Liver (tissue), 9 donors: ENCODE results near the gene SUN2. TPM values are rescaled to one million over a fixed set of nuclear protein-coding genes. Genes with fewer than 3 reads are reported as not detected.

Experiments used
- DNase-seq: peaks from one replicate; pipeline ENCODE4 v3.0.0-alpha.2; 2017; ENCODE audit warnings: low spot score
- H3K27ac ChIP-seq, 2 donors: one replicate each; pipeline ENCODE4 v1.7.0; 2013; ENCODE audit warnings: inconsistent platforms in 2 of 2, low read length in 2 of 2, control low read depth in 1 of 2, low read depth in 1 of 2, mild to moderate bottlenecking in 1 of 2
- H3K27me3 ChIP-seq, 4 donors: one replicate each; pipeline versions ENCODE4 v1.6.1 to v1.7.0; 2013; ENCODE audit warnings: low read length in 3 of 4, inconsistent platforms in 1 of 4, mild to moderate bottlenecking in 1 of 4, moderate library complexity in 1 of 4; ENCODE audit not compliant: control insufficient read depth in 4 of 4, insufficient read depth in 4 of 4
- H3K36me3 ChIP-seq, 4 donors: one replicate each; pipeline versions ENCODE4 v1.6.1 to v1.7.0; 2013; ENCODE audit warnings: low read length in 3 of 4, mild to moderate bottlenecking in 3 of 4, low read depth in 1 of 4, moderate library complexity in 1 of 4; ENCODE audit not compliant: control insufficient read depth in 4 of 4, insufficient read depth in 3 of 4
- H3K4me1 ChIP-seq, 4 donors: one replicate each; pipeline versions ENCODE4 v1.6.1 to v1.7.0; 2013; ENCODE audit warnings: low read length in 3 of 4, mild to moderate bottlenecking in 3 of 4, moderate library complexity in 1 of 4; ENCODE audit not compliant: control insufficient read depth in 4 of 4, insufficient read depth in 4 of 4
- H3K4me3 ChIP-seq, 3 donors: one replicate each; pipeline versions ENCODE4 v1.6.1 to v1.7.0; 2013; ENCODE audit warnings: low read length in 3 of 3, control low read depth in 1 of 3, low read depth in 1 of 3, mild to moderate bottlenecking in 1 of 3
- H3K9ac ChIP-seq, 2 donors: one replicate each; pipeline ENCODE4 v1.7.0; 2013; ENCODE audit warnings: low read length in 2 of 2, mild to moderate bottlenecking in 2 of 2, moderate library complexity in 2 of 2, control low read depth in 1 of 2, low read depth in 1 of 2
- H3K9me3 ChIP-seq, 4 donors: one replicate each; pipeline versions ENCODE4 v1.6.1 to v1.7.0; 2013; ENCODE audit warnings: low read length in 3 of 4; ENCODE audit not compliant: control insufficient read depth in 4 of 4
- EGR1 ChIP-seq, 2 donors: IDR thresholded peaks; 2 replicates each; pipeline ENCODE4 v1.6.1; 2016 to 2018; ENCODE audit warnings: antibody characterized with exemption in 2 of 2, low read depth in 2 of 2
- FOXA1 ChIP-seq: IDR thresholded peaks from 2 replicates; pipeline ENCODE4 v1.6.1; 2016; ENCODE audit warnings: antibody characterized with exemption
- FOXA2 ChIP-seq: IDR thresholded peaks from 2 replicates; pipeline ENCODE4 v1.6.1; 2016; ENCODE audit warnings: antibody characterized with exemption
- HNF4A ChIP-seq, 2 donors: conservative IDR thresholded peaks; 2 replicates each; pipeline ENCODE4 v1.6.1; 2016; ENCODE audit warnings: antibody characterized with exemption in 2 of 2, mild to moderate bottlenecking in 2 of 2
- HNF4G ChIP-seq: IDR thresholded peaks from 2 replicates; pipeline ENCODE4 v1.6.1; 2016; ENCODE audit warnings: antibody characterized with exemption
- NR2F2 ChIP-seq: IDR thresholded peaks from 2 replicates; pipeline ENCODE4 v1.6.1; 2016; ENCODE audit warnings: antibody characterized with exemption
- RXRA ChIP-seq, 2 donors: IDR thresholded peaks; 2 replicates each; pipeline ENCODE4 v1.6.1; 2017 to 2018; ENCODE audit warnings: antibody characterized with exemption in 2 of 2, mild to moderate bottlenecking in 1 of 2
- TAF1 ChIP-seq: conservative IDR thresholded peaks from 2 replicates; pipeline ENCODE4 v1.6.1; 2016; ENCODE audit warnings: antibody characterized with exemption, mild to moderate bottlenecking
- YY1 ChIP-seq: IDR thresholded peaks from 2 replicates; pipeline ENCODE4 v1.6.1; 2016; ENCODE audit warnings: antibody characterized with exemption, mild to moderate bottlenecking
- ZBTB33 ChIP-seq: IDR thresholded peaks from 2 replicates; pipeline ENCODE4 v1.6.1; 2016; ENCODE audit warnings: antibody characterized with exemption
- WGBS: extraction: QIAGEN DNeasy Blood & Tissue Kit; methylation state at CpG from one replicate; pipeline ENCODE4 v1.1.7; 2013; 5-methylcytosine and 5-hydroxymethylcytosine counted together
- polyA plus RNA-seq, 2 donors: library from polyadenylated mRNA; stranded (reverse) in 1 of 2; unstranded in 1 of 2; fragments of 200-250 nt in 1 of 2; fragments of >200 nt in 1 of 2; fragmentation: Nextera tagmentation in 1 of 2; extraction: Ambion mirVana in 1 of 2; gene quantifications; one replicate each; pipeline versions ENCODE4 v1.2.1 to v1.2.3, GENCODE V29; 2013 to 2015
- total RNA-seq, 2 donors: library from RNA; depleted of rRNA; stranded (reverse); fragments of >200 nt; gene quantifications; one replicate each; pipeline ENCODE4 v1.2.3, GENCODE V29; 2014
- TF ChIP-seq, protein P1 (sequence below): IDR thresholded peaks from 2 replicates; pipeline ENCODE4 v1.6.1; 2016; ENCODE audit warnings: antibody characterized with exemption
- TF ChIP-seq, protein P2 (sequence below): IDR thresholded peaks from 2 replicates; pipeline ENCODE4 v1.6.1; 2016; ENCODE audit warnings: antibody characterized with exemption
- TF ChIP-seq, protein P3 (sequence below): IDR thresholded peaks from 2 replicates; pipeline ENCODE4 v1.6.1; 2016; ENCODE audit warnings: antibody characterized with exemption, mild to moderate bottlenecking
- TF ChIP-seq, protein P4 (sequence below): fragments of 150-350 bp; IDR thresholded peaks from 2 replicates; pipeline ENCODE4 v1.5.1; 2017; ENCODE audit warnings: improper control_type of control experiment, low read depth, low read length; ENCODE audit not compliant: missing input control
- donor health status: healthy.
- donor health status: healthy.
- donor health status: healthy.
- donor health status: healthy.
- donor health status: healthy.

Gene SUN2
- total and polyA plus RNA-seq, 4 donors = 13.1 to 170 (median 81.5) TPM

DNA sequence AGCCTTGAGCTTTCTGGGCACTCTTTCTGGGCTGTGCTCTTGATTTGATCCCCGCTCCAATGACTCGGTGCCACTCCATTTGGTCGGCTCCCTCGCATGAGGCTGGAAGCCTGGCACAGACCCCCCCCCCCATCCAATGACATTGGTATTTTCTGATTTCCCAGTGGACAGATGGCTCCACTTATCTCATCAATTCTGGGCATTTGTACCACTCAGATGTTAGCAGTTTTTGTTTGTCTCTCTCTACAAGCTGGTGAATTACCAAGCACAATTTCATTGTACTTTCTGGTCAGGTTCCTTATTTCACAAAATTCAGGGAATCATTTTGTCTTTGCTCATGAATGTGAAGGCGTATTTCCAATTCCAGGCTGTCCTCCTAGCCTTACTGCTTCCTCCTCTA, 29.1 kb upstream of the SUN2 start:
- H3K9ac ChIP-seq = no peak overlapping the region
- H3K4me3 ChIP-seq = no peak overlapping the region
- H3K9me3 ChIP-seq = no peaks in the 10 kb centered on the region
- TF ChIP-seq EGR1 (IDR thresholded peaks at IDR 0.05; ENCODE audit: low read depth in 2 of 2) (no peak), YY1 (no peak), ZBTB33 (no peak), RXRA (IDR thresholded peaks at IDR 0.05) (no peak), FOXA1 (no peak), TAF1 (no peak), FOXA2 (no peak), HNF4A (conservative IDR thresholded peaks at IDR 0.05) (no peak), NR2F2 (no peak)
- TF ChIP-seq, protein P1, sequence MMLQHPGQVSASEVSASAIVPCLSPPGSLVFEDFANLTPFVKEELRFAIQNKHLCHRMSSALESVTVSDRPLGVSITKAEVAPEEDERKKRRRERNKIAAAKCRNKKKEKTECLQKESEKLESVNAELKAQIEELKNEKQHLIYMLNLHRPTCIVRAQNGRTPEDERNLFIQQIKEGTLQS = no peak
- TF ChIP-seq, protein P2, sequence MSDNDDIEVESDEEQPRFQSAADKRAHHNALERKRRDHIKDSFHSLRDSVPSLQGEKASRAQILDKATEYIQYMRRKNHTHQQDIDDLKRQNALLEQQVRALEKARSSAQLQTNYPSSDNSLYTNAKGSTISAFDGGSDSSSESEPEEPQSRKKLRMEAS = no peak
- TF ChIP-seq, protein P3, sequence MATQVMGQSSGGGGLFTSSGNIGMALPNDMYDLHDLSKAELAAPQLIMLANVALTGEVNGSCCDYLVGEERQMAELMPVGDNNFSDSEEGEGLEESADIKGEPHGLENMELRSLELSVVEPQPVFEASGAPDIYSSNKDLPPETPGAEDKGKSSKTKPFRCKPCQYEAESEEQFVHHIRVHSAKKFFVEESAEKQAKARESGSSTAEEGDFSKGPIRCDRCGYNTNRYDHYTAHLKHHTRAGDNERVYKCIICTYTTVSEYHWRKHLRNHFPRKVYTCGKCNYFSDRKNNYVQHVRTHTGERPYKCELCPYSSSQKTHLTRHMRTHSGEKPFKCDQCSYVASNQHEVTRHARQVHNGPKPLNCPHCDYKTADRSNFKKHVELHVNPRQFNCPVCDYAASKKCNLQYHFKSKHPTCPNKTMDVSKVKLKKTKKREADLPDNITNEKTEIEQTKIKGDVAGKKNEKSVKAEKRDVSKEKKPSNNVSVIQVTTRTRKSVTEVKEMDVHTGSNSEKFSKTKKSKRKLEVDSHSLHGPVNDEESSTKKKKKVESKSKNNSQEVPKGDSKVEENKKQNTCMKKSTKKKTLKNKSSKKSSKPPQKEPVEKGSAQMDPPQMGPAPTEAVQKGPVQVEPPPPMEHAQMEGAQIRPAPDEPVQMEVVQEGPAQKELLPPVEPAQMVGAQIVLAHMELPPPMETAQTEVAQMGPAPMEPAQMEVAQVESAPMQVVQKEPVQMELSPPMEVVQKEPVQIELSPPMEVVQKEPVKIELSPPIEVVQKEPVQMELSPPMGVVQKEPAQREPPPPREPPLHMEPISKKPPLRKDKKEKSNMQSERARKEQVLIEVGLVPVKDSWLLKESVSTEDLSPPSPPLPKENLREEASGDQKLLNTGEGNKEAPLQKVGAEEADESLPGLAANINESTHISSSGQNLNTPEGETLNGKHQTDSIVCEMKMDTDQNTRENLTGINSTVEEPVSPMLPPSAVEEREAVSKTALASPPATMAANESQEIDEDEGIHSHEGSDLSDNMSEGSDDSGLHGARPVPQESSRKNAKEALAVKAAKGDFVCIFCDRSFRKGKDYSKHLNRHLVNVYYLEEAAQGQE = no peak
- no peaks in the 10 kb centered on the region for H3K4me1 ChIP-seq
- WGBS = 97% methylated on average over 5 of the region's 5 CpGs
- DNase-seq = no peak
- peaks cover 1 to 7% (median 6%) of the 10 kb centered on the region in 4 donors for H3K36me3 ChIP-seq
- no peaks in the 10 kb centered on the region for H3K27me3 ChIP-seq
- no peak overlapping the region for H3K27ac ChIP-seq

GRCh38 chr22:38784035-38784434, 28.2 kb upstream of the SUN2 start:
- H3K9me3 ChIP-seq = no peaks in the 10 kb centered on the region
- no peak overlapping the region for H3K27ac ChIP-seq
- peaks cover 1 to 11% (median 5%) of the 10 kb centered on the region in 4 donors for H3K36me3 ChIP-seq
- TF ChIP-seq HNF4G (no peak), TAF1 (no peak)
- TF ChIP-seq, protein P4, sequence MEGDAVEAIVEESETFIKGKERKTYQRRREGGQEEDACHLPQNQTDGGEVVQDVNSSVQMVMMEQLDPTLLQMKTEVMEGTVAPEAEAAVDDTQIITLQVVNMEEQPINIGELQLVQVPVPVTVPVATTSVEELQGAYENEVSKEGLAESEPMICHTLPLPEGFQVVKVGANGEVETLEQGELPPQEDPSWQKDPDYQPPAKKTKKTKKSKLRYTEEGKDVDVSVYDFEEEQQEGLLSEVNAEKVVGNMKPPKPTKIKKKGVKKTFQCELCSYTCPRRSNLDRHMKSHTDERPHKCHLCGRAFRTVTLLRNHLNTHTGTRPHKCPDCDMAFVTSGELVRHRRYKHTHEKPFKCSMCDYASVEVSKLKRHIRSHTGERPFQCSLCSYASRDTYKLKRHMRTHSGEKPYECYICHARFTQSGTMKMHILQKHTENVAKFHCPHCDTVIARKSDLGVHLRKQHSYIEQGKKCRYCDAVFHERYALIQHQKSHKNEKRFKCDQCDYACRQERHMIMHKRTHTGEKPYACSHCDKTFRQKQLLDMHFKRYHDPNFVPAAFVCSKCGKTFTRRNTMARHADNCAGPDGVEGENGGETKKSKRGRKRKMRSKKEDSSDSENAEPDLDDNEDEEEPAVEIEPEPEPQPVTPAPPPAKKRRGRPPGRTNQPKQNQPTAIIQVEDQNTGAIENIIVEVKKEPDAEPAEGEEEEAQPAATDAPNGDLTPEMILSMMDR = no peak
- H3K27me3 ChIP-seq = no peaks in the 10 kb centered on the region
- WGBS = 95% methylated on average over 15 of the region's 15 CpGs
- DNase-seq = no peak
- no peaks in the 10 kb centered on the region for H3K4me1 ChIP-seq
- H3K4me3 ChIP-seq = no peak overlapping the region
- H3K9ac ChIP-seq = no peak overlapping the region
